Measurements from ENCODE around the gene SLIT2.

- no peak for TF ChIP-seq POLR2A (IDR thresholded peaks at IDR 0.05)
- no peak for TF ChIP-seq CTCF (IDR thresholded peaks at IDR 0.05)
These were observed 45.6 kb downstream of the SLIT2 start for GRCh38 chr4:20297261-20297660.
